Left colon (tissue), 2 donors: ENCODE results near the gene PPARG. TPM values are rescaled to one million over a fixed set of nuclear protein-coding genes. Genes with fewer than 3 reads are reported as not detected.

Source experiments
- ATAC-seq: fragments of 200-7000 bp; cut with Tn5 transposase; one replicate; pipeline ENCODE4 v1.9.1; 2020; ENCODE audit warnings: mild to moderate bottlenecking, moderate library complexity
- DNase-seq, 2 donors: peaks; one replicate each; pipeline ENCODE4 v3.0.0-alpha.2; 2020
- intact Hi-C, 2 donors: fragments of 100-400 bp; cut with DNase I in 1 of 2; cut with micrococcal nuclease in 1 of 2; formaldehyde crosslinking; loops; one replicate each; pipeline versions ENCODE4 v1.11.2 to v1.14.0; 2022; cut with DNase I, micrococcal nuclease
- total RNA-seq, 2 donors: library from RNA; stranded (reverse); fragmentation: NEBNext Ultra II Directional; extraction: Animal tissue kit (Norgen Biotek cat#: 25700); gene quantifications; one replicate each; pipeline ENCODE4 v1.2.1, GENCODE V29; 2021
- donor health status: DM: no; HTN: no; CAD: no.
- donor health status: DM: yes; HTN: yes; CAD: no.

Gene PPARG
- total RNA-seq, 2 donors from 2014 or later, result 91.2 to 143 TPM

DNA sequence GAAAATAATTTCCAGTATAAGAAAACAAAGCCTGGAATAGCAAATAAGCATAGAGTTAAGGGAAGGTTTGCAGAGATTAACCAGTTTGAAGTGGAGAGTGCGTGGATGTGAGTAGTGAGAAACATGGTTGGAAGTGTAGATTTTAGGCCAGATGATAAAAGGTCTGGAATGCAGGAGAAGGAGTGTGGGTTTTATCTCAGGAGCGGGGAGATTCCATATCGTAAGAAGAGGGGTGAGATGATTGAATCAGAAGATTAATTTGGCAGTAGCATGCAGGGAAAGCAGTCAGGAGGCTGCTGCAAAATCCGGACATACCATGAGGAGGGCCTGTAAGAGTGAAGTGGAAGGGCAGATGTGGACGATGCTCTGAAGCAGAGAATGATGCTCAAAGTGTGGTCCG is 13.7 kb downstream of the PPARG start:
- no peak for ATAC-seq
- intact Hi-C loops, result no loop called here
- no peak for DNase-seq

GRCh38 chr3:12303534-12303933 is 14.7 kb downstream of the PPARG start:
- ATAC-seq, result no peak
- intact Hi-C loops, result no loop called here

GRCh38 chr3:12303993-12304392 is 15.1 kb downstream of the PPARG start:
- intact Hi-C loops, result no loop called here
- DNase-seq (no peak), ATAC-seq (no peak)

More at GRCh38 chr3:12303534-12303933, 14.7 kb downstream of the PPARG start:
- DNase-seq, result no peak

DNA sequence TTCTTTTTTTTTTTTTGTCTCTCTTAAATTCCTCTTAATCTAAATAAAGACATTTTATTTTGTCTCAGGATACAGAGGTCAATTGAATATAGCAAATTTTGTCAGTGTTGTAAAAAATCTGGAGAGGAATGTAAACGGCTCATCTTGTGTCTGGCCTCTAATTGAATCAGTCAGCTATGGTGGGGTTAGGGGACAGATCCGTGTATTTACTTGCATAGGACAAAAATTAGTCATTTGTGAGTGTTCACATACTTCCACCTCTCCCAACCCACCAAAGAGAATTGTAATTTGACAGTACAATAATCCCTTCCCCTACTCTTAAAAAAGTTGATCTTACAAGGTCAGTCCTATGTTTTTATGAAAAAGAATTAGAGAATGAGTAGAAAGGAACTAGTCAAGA is 18.3 kb downstream of the PPARG start:
- ATAC-seq (no peak), DNase-seq (no peak)
- intact Hi-C loops, result no loop called here

DNA sequence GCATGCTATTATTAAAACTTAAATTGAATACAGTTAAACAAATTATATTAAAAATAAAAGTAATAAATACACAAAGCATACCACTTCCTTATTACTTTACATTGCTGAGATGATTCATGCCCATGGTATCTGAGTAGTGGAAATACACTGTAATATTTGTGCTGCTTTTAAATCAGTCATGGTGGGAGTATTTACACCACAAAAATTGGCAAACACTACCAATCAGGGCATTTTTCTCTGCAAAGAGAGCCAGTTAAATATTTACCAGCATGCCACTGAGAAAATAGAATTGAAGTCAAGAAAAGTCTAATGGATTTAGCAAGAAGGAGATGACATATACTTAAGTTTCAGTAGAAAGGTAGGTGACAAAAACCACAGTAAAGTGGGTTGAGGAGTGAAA is 19.6 kb downstream of the PPARG start:
- DNase-seq (no peak), ATAC-seq (peak; percentile 70)
- intact Hi-C loops, result no loop called here

- intact Hi-C loops, result no loop called here
- ATAC-seq, result no peak
- DNase-seq, result no peak
Measured at GRCh38 chr3:12309716-12310115, 20.8 kb downstream of the PPARG start.

DNA sequence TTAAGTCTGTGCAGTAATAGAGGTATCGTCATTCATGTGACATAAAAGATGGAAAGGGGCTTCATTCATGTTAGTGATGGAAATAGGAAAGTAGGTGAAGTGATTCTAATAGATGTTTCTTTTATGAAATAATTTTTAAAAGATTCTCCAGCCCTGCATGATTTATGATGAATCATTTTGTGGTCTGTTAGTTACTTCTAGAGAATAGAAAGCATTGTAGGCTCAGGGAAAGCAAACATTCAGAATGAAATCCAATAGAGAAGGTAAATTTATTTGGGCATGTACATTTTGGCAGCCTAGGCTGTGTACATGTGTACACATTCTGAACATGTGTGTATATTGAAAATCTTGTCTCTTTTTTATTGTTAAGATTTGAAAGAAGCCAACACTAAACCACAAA is 23.1 kb downstream of the PPARG start:
- ATAC-seq (no peak), DNase-seq (no peak)
- intact Hi-C loops, result no loop called here

- intact Hi-C loops, result no loop called here
- DNase-seq (no peak), ATAC-seq (no peak)
Measured at GRCh38 chr3:12313519-12313918, 24.6 kb downstream of the PPARG start.

- DNase-seq (no peak), ATAC-seq (no peak)
- intact Hi-C loops, result no loop called here
Measured at GRCh38 chr3:12316253-12316652, 27.4 kb downstream of the PPARG start.

- intact Hi-C loops, result no loop called here
- ATAC-seq (peak; percentile 83), DNase-seq (no peak)
Measured at GRCh38 chr3:12316729-12317351, 28.0 kb downstream of the PPARG start.

GRCh38 chr3:12317914-12318313 is 29.0 kb downstream of the PPARG start:
- ATAC-seq (no peak), DNase-seq (no peak)
- intact Hi-C loops, result no loop called here

DNA sequence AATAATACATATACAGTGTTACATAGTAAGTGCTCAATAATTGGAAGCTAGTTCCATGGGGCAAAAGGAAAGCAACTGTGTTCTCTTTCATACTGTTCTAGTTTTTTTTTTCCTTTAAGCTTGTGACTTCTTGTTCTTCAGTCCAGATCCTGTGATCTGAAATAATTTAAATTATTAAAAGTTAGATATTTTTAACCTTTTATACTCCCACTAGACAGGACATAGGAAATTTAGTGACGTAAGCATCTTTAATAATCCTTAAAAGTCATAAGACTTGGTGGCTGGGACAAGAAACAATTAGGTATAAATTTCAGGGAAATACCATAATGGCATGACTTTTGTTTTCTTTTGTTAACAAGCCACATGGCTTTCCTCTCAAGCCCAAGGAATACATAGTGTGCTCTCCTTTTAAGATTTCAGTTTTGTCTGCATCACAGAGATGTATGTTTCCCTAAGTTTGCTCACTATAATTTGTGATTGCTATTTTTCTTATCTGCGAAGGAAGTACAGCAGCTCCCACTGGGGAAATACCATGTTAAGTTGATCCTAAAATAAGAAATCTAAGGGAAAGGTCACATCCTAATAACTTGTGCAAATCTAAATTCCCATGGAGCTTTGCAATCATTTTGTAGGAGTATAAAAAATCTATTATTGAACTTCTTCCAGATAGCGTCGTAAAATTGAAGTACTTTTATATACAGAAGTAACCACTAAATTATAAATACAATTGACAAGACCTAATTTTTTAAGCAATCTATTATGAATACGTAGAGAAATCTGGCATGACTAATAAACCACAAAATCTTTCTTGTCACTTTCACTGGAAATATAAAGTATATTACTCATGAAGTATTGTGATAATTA is 30.1 kb downstream of the PPARG start:
- ATAC-seq (no peak), DNase-seq (no peak)
- intact Hi-C loops, result no loop called here

DNA sequence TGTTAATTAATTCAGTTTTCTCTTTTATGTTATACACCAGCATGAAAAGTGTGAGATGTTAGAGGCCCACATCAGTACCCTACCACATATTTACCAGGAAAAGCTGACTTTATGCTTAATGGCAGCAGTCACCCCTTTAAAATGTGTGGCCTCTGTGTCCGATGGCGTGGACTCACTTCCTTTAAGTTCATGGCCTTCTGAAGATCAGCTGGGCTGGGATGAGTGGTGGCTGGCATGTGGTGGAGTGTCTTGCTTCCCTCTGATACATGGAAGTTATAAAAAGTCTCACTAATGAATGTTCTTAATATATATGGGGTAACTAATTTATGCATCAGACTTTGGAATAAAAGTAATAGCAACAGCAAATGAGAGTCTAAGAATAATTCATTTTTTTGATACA is 32.1 kb downstream of the PPARG start:
- no peak for ATAC-seq
- intact Hi-C loops, result no loop called here
- DNase-seq, result no peak

GRCh38 chr3:12323237-12323636 is 34.4 kb downstream of the PPARG start:
- no peak for ATAC-seq

DNA sequence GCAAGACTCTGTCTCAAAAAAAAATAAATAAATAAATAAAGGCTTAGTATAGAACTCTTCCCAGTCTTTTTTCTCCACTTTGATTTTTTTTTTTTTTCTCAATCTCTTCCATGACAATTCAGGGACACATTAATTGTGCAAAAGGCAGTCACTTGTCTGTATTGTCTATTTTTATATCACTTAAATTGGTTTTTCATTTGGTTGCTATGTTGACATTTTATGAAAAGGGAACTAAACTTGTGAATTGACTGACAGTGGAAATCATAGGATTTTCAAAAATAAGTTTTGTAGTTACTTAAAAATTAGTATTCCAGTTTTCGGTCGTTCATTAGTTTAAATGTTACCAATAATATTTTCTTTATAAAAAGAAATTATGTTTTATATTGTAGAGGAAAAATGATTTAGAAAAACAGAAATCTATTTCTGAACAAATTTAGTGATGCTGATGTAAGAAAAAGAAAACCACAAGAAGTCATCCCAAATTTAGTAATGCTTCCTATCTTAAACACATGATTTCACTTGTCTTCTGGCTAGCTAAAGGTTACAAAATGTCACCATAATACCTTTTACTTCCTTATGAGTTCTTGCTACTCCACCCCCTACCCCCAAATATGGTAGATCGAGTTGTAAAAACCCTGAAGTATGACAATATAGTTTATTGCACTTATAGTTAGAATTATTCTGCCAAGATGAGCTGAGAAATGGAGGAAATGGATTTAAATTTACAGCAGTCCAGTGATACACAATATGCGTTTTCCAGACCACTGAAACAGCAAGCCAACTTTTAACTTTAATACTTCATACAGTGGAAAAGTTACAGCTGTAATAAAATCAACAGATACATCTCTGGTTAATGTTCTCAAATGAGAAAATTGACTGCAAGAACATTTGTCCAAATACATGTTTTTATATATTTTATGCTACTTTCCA is 37.0 kb downstream of the PPARG start:
- DNase-seq, result no peak
- intact Hi-C loops, result no loop called here
- peak; percentile 96 for ATAC-seq

More at GRCh38 chr3:12323237-12323636, 34.4 kb downstream of the PPARG start:
- intact Hi-C loops, result no loop called here
- DNase-seq, result no peak

- DNase-seq (no peak), ATAC-seq (no peak)
- intact Hi-C loops, result no loop called here
Measured at GRCh38 chr3:12327021-12327420, 38.2 kb downstream of the PPARG start.

- DNase-seq, result no peak
- intact Hi-C loops, result no loop called here
- ATAC-seq, result no peak
Measured at GRCh38 chr3:12328132-12328836, 39.4 kb downstream of the PPARG start.

DNA sequence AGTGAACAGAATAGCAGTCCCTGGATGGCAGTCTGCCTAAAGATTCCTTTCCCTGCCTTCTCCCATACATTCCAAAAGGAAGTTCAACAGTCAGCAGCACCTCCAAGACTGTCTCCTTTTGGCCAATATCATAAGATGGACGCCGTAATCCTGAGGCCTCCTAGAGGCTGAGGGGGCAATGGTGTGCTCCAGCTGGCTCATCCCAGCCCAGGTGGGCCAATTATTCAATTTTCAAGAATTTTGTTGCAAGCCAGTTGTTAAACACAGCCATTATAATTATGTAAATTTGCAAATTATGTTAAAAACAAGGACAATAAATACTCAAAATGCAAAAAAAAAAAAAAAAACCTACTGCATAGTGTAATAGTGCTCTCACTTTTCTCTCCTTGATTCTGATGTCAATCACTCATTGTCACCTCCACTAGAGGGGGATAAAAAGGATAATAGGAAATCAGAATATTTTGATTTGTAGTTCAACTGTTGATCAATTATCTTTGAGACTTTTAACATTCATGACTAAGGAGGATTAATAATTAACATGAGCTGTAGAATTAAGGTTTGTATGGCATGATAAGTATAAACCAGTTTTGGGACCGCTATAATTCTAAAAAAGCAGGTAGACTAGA is 40.1 kb downstream of the PPARG start:
- no peak for ATAC-seq
- DNase-seq, result no peak

More for the DNA sequence above, 40.1 kb downstream of the PPARG start:
- intact Hi-C loops, result no loop called here
